HepG2 (cell line): ENCODE measurements around the gene TIMP3. TPM values are rescaled to one million over a fixed set of nuclear protein-coding genes. Genes with fewer than 3 reads are reported as not detected.

Source experiments
- ATAC-seq: fragments of 200-7000 bp; cut with Tn5 transposase; 3 replicates; pipeline ENCODE4 v1.9.1; 2020; ENCODE audit warnings: mild to moderate bottlenecking, moderate library complexity
- BruUV-seq: library from RNA; stranded (reverse); fragments of 400-500 nt; replicated peaks from 2 replicates; lab custom pipeline; 2021; lab: Mats Ljungman, UMichigan
- CTCF ChIA-PET: fragments of 300-600 bp; formaldehyde crosslinking; extraction: SDS; loops from one replicate; lab custom pipeline; 2021; ENCODE audit warnings: low total read pairs, inconsistent platforms, low intra/inter-chr PET ratio; lab: Yijun Ruan, JAX
- POLR2A ChIA-PET: fragments of 350-600 bp; sonication (Branson Sonifier 250); formaldehyde crosslinking; loops from one replicate; lab custom pipeline; 2020; ENCODE audit warnings: antibody characterized with exemption, inconsistent platforms; lab: Yijun Ruan, JAX
- DNase-seq: peaks from one replicate; pipeline ENCODE4 v3.0.0-alpha.2; 2015; ENCODE audit warnings: low spot score
- FAIRE-seq: peaks from 3 replicates; lab custom pipeline; 2011; peaks lifted over from hg19 to GRCh38; lab: Jason Lieb, UNC
- H2AFZ ChIP-seq: one replicate; pipeline ENCODE4 v1.6.1; 2011; ENCODE audit warnings: low read length, inconsistent platforms
- H3K27ac ChIP-seq: fragments of 300-600 bp; 3 replicates; pipeline ENCODE4 v1.8.0; 2011; ENCODE audit warnings: mixed run types, mild to moderate bottlenecking, mixed read lengths, low read length, inconsistent platforms; ENCODE audit not compliant: insufficient read depth; ENCODE audit errors: extremely low read length
- H3K27me3 ChIP-seq, 2 experiments: fragments of 200-600 bp in 1 of 2; 2 replicates in 1 of 2; 3 replicates in 1 of 2; pipeline versions ENCODE4 v1.6.0 to v1.8.0; 2011; ENCODE audit warnings: low read length in 2 of 2, mild to moderate bottlenecking in 2 of 2, moderate library complexity in 2 of 2, inconsistent platforms in 1 of 2; ENCODE audit not compliant: insufficient read depth in 2 of 2, control insufficient read depth in 1 of 2
- H3K36me3 ChIP-seq, 2 experiments: fragments of 200-600 bp in 1 of 2; replicated peaks in 1 of 2; 2 replicates in 1 of 2; 3 replicates in 1 of 2; pipeline versions ENCODE4 v1.5.1 to v1.8.0; 2011; ENCODE audit warnings: low read length in 2 of 2, inconsistent platforms in 1 of 2; ENCODE audit not compliant: insufficient read depth in 2 of 2, control insufficient read depth in 1 of 2
- H3K4me1 ChIP-seq: 2 replicates; pipeline ENCODE4 v1.5.1; 2012; ENCODE audit warnings: low read length, inconsistent platforms; ENCODE audit not compliant: insufficient read depth
- H3K4me2 ChIP-seq: 2 replicates; pipeline ENCODE4 v1.6.0; 2011; ENCODE audit warnings: low read depth, low read length, inconsistent platforms
- H3K4me3 ChIP-seq, 3 experiments: fragments of 200-600 bp in 1 of 3; sonication (generic), shearing (Covaris generic) in 1 of 3; replicated peaks in 1 of 3; 2 replicates each; pipeline ENCODE4 v1.5.1; 2011 to 2016; ENCODE audit warnings: low read length in 3 of 3, inconsistent platforms in 2 of 3, low read depth in 2 of 3, mild to moderate bottlenecking in 2 of 3, control low read depth in 1 of 3, mixed read lengths in 1 of 3; ENCODE audit not compliant: insufficient read depth in 1 of 3
- H3K79me2 ChIP-seq: one replicate; pipeline ENCODE4 v1.6.1; 2011; ENCODE audit warnings: low read length, inconsistent platforms; ENCODE audit not compliant: insufficient read depth
- H3K9ac ChIP-seq: 2 replicates; pipeline ENCODE4 v1.6.0; 2011; ENCODE audit warnings: mild to moderate bottlenecking, low read depth, low read length, inconsistent platforms; ENCODE audit not compliant: insufficient read depth
- H3K9me3 ChIP-seq: 2 replicates; pipeline ENCODE4 v1.5.1; 2012; ENCODE audit warnings: mild to moderate bottlenecking, low read length
- H4K20me1 ChIP-seq: 2 replicates; pipeline ENCODE4 v1.6.0; 2011; ENCODE audit warnings: inconsistent platforms, mild to moderate bottlenecking, low read length, moderate library complexity; ENCODE audit not compliant: insufficient read depth
- BRCA1 ChIP-seq: sonication (generic); formaldehyde crosslinking; IDR thresholded peaks from 2 replicates; pipeline ENCODE4 v1.4.0; 2020; ENCODE audit warnings: missing genetic modification reagents
- ETV5 ChIP-seq: IDR thresholded peaks from 2 replicates; pipeline ENCODE4 v1.6.1; 2018; ENCODE audit warnings: missing biosample characterization, missing genetic modification reagents, inconsistent platforms, borderline replicate concordance
- FOXJ3 ChIP-seq: sonication (generic); formaldehyde crosslinking; IDR thresholded peaks from 2 replicates; pipeline ENCODE4 v1.4.0; 2020; ENCODE audit warnings: missing genetic modification reagents, mild to moderate bottlenecking, borderline replicate concordance
- HDAC1 ChIP-seq: sonication (generic); formaldehyde crosslinking; IDR thresholded peaks from 2 replicates; pipeline ENCODE4 v1.5.1; 2020; ENCODE audit warnings: mild to moderate bottlenecking, missing genetic modification reagents
- HNF4A ChIP-seq: sonication (generic); formaldehyde crosslinking; IDR thresholded peaks from 2 replicates; pipeline ENCODE4 v1.4.0; 2020; ENCODE audit warnings: missing genetic modification reagents
- IRF1 ChIP-seq: sonication (generic); formaldehyde crosslinking; IDR thresholded peaks from 2 replicates; pipeline ENCODE4 v1.4.0; 2020; ENCODE audit warnings: low read depth, mild to moderate bottlenecking, missing genetic modification reagents
- KDM1A ChIP-seq: IDR thresholded peaks from 2 replicates; pipeline ENCODE4 v1.6.1; 2016; ENCODE audit warnings: missing compliant biosample characterization
- KDM3A ChIP-seq: IDR thresholded peaks from 2 replicates; pipeline ENCODE4 v1.6.1; 2018; ENCODE audit warnings: low read depth, missing compliant biosample characterization
- MAX ChIP-seq: IDR thresholded peaks from 2 replicates; pipeline ENCODE4 v1.6.1; 2012; ENCODE audit warnings: inconsistent platforms
- MYC ChIP-seq: sonication (generic); formaldehyde crosslinking; IDR thresholded peaks from 2 replicates; pipeline ENCODE4 v1.9.0; 2021; ENCODE audit warnings: missing genetic modification reagents, borderline replicate concordance
- MZF1 ChIP-seq: sonication (generic); formaldehyde crosslinking; IDR thresholded peaks from 2 replicates; pipeline ENCODE4 v1.8.1; 2023; ENCODE audit warnings: mild to moderate bottlenecking, missing genetic modification reagents, borderline replicate concordance
- NR2F2 ChIP-seq: IDR thresholded peaks from 2 replicates; pipeline ENCODE4 v1.6.1; 2012; ENCODE audit warnings: low read depth, inconsistent platforms, borderline replicate concordance
- POLR2AphosphoS5 ChIP-seq: IDR thresholded peaks from 2 replicates; pipeline ENCODE4 v1.6.1; 2012; ENCODE audit warnings: low read depth, low read length
- RBAK ChIP-seq: sonication (generic); formaldehyde crosslinking; IDR thresholded peaks from 2 replicates; pipeline ENCODE4 v1.5.1; 2020; ENCODE audit warnings: mild to moderate bottlenecking, missing genetic modification reagents
- SMAD9 ChIP-seq: sonication (generic); formaldehyde crosslinking; IDR thresholded peaks from 2 replicates; pipeline ENCODE4 v1.5.1; 2020; ENCODE audit warnings: mild to moderate bottlenecking, missing genetic modification reagents
- SP2 ChIP-seq: sonication (generic); formaldehyde crosslinking; IDR thresholded peaks from 2 replicates; pipeline ENCODE4 v1.5.1; 2020; ENCODE audit warnings: mild to moderate bottlenecking, missing genetic modification reagents
- TBX3 ChIP-seq: fragments of 450-650 bp; IDR thresholded peaks from 2 replicates; pipeline ENCODE4 v1.6.1; 2017; ENCODE audit warnings: antibody characterized with exemption, mild to moderate bottlenecking, inconsistent platforms, borderline replicate concordance
- TP53 ChIP-seq: sonication (generic); formaldehyde crosslinking; conservative IDR thresholded peaks from 2 replicates; pipeline ENCODE4 v1.4.0; 2020; ENCODE audit warnings: missing genetic modification reagents
- TRIM22 ChIP-seq: fragments of 450-650 bp; IDR thresholded peaks from 2 replicates; pipeline ENCODE4 v1.6.1; 2017
- YEATS2 ChIP-seq: sonication (generic); formaldehyde crosslinking; IDR thresholded peaks from 2 replicates; pipeline ENCODE4 v1.4.0; 2020; ENCODE audit warnings: missing genetic modification reagents, borderline replicate concordance
- ZNF230 ChIP-seq: sonication (generic); formaldehyde crosslinking; IDR thresholded peaks from 2 replicates; pipeline ENCODE4 v1.4.0; 2020; ENCODE audit warnings: mild to moderate bottlenecking, missing genetic modification reagents
- ZNF569 ChIP-seq: sonication (generic); formaldehyde crosslinking; IDR thresholded peaks from 2 replicates; pipeline ENCODE4 v1.5.0; 2020; ENCODE audit warnings: mild to moderate bottlenecking, missing genetic modification reagents, moderate library complexity, borderline replicate concordance
- ZNF674 ChIP-seq: sonication (generic); formaldehyde crosslinking; IDR thresholded peaks from 2 replicates; pipeline ENCODE4 v1.5.0; 2020; ENCODE audit warnings: low read depth, mild to moderate bottlenecking, missing genetic modification reagents
- ZNF740 ChIP-seq: sonication (generic); formaldehyde crosslinking; IDR thresholded peaks from 2 replicates; pipeline ENCODE4 v1.4.0; 2020; ENCODE audit warnings: missing genetic modification reagents
- WGBS: methylation state at CpG from one replicate; pipeline ENCODE4 v1.1.6; 2017; ENCODE audit warnings: low lambda C conversion rate; 5-methylcytosine and 5-hydroxymethylcytosine counted together
- in situ Hi-C: cut with HindIII; loops from 2 replicates; pipeline ENCODE4 v1.10.0; 2017; ENCODE audit warnings: low pct_unique_long_range_greater_than_20kb; ENCODE audit not compliant: extremely low pct_ligation_motif_present
- intact Hi-C: fragments of 100-400 bp; cut with micrococcal nuclease; formaldehyde crosslinking; loops from one replicate; pipeline ENCODE4 v1.10.0; 2022; ENCODE audit not compliant: unreplicated experiment
- polyA plus RNA-seq, 8 experiments: library from polyadenylated mRNA; depleted of rRNA in 3 of 8; stranded (reverse) in 7 of 8; unstranded in 1 of 8; fragments of >200 nt; fragmentation: Illumina TruSeq in 4 of 8; extraction: Trizol in 4 of 8; gene quantifications; 2 replicates each; pipeline versions ENCODE4 v1.2.1 to v1.2.3, GENCODE V29; 2011 to 2016; ENCODE audit warnings: low read depth in 4 of 8, missing spikeins in 1 of 8, mixed read lengths in 1 of 8; ENCODE audit not compliant: insufficient read depth in 1 of 8
- total RNA-seq, 5 experiments: library from RNA; depleted of rRNA; stranded (reverse); fragments of >200 nt; fragmentation: Illumina TruSeq; extraction: Trizol; gene quantifications; 2 replicates each; pipeline ENCODE4 v1.2.3, GENCODE V29; 2016; ENCODE audit warnings: low read depth in 1 of 5

The TIMP3 gene
- total and polyA plus RNA-seq, 2 of the 13 experiments (the other 11 are each of a cell fraction or from before 2014, with no cell fraction given): 57.3 to 86.6 TPM

GRCh38 chr22:32801537-32802236 lies at the start of gene TIMP3 (continued):
- TF ChIP-seq ZNF674 (CRISPR knock-in tag): no peak
- no peak for TF ChIP-seq SP2
- TF ChIP-seq TP53 (CRISPR knock-in tag): no peak
- peak; percentile 41; the same call in 1 of the 2 replicates for TF ChIP-seq MYC (CRISPR knock-in tag)
- TF ChIP-seq POLR2AphosphoS5: peak; percentile 94
- TF ChIP-seq HNF4A (CRISPR knock-in tag): no peak
- no peak for TF ChIP-seq ZNF569
- no peak for TF ChIP-seq KDM3A (CRISPR knock-in tag)
- no peak for TF ChIP-seq RBAK (CRISPR knock-in tag)
- no peak for TF ChIP-seq KDM1A (CRISPR knock-in tag)
- TF ChIP-seq YEATS2 (CRISPR knock-in tag): no peak
- no peak for TF ChIP-seq ETV5
- no peak for TF ChIP-seq BRCA1 (CRISPR knock-in tag)
- peak; percentile 20; the same call in 1 of the 2 replicates for TF ChIP-seq HDAC1 (CRISPR knock-in tag)
- TF ChIP-seq NR2F2: peak; percentile 42; the same call in 1 of the 2 replicates
- TF ChIP-seq, all 625 proteins: peak for 81

- no peak overlapping the region for H3K4me3 ChIP-seq
- intact Hi-C loops: loop anchor here (5.0 kb wide), 1 partner anchor 35 kb away; no protein-coding TSS in a partner anchor
- peaks cover 77% of the 10 kb centered on the region for H3K4me1 ChIP-seq
- in situ Hi-C loops: no loop called here
- 98% methylated on average over 9 of the region's 9 CpGs for WGBS
- BruUV-seq: no TSS peak
- H3K36me3 ChIP-seq: no peaks in the 10 kb centered on the region
- FAIRE-seq: no peak
- no peak for ATAC-seq
- no peak overlapping the region for H3K27ac ChIP-seq
- no peaks in the 10 kb centered on the region for H3K27me3 ChIP-seq
- ChIA-PET CTCF (no interaction called here), POLR2A (interaction anchor here (3.2 kb wide), 1 partner anchor 28 kb away, joined by 27 read pairs; no protein-coding TSS in a partner anchor)
- no peak overlapping the region for H3K9ac ChIP-seq
- H4K20me1 ChIP-seq: no peaks in the 10 kb centered on the region
- H2AFZ ChIP-seq: no peak overlapping the region
- no peaks in the 10 kb centered on the region for H3K79me2 ChIP-seq
- DNase-seq: no peak
- H3K9me3 ChIP-seq: no peaks in the 10 kb centered on the region
- no peak overlapping the region for H3K4me2 ChIP-seq
- TF ChIP-seq MZF1 (CRISPR knock-in tag) (no peak), TBX3 (no peak), ZNF230 (CRISPR knock-in tag) (no peak), SMAD9 (CRISPR knock-in tag) (no peak), ZNF740 (CRISPR knock-in tag) (no peak), FOXJ3 (CRISPR knock-in tag) (no peak), TRIM22 (no peak), IRF1 (CRISPR knock-in tag) (no peak), MAX (no peak)
Observed at GRCh38 chr22:32752326-32752725, 49.2 kb upstream of the TIMP3 start.
